Measurements from ENCODE around the gene ZSWIM6.

The ZSWIM6 gene

DNA sequence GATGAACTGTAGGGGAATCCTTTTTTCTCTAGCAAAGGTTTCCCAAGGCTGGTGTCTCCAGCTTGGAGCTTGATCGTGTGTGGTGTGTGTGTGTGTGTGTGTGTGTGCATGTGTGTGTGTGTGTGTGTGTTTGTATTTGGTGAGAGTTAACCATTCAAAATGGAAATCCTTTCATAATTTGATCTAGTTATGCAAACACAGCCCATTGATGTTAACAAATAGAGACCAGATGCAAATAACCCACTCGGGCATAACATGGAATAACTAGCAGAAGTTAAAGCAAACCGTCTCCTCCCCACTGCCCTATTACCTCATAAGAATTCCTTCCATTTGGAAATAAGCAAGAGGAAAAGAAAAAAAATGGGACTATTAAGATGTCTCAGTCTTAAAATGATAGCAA, 24.9 kb upstream of the ZSWIM6 start:
- Histone ChIP-seq H3K4me3 (ENCODE audit: insufficient read depth, low read length, poor library complexity, severe bottlenecking) (no peak overlapping the region), H3K4me2 (ENCODE audit: low read depth, low read length, poor library complexity, severe bottlenecking) (no peak overlapping the region)

DNA sequence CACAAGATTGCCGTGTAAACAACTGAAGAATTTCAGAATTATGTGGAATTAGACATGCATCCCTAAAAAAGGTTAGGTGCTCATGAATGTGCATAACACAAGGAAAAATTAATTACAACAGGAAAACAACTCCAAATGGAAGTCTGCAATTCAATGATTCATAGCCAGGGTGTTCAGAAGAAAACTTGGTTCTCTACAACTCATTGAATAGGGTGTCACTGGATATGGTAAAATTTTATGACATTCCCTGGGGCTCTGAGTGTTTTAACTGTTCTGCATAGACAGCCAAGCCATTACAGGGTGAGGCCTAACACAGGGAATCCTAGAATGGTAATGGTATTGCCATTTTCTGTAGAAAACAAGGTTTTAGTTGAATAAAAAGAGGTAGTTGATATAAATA, 24.4 kb upstream of the ZSWIM6 start:
- no peak overlapping the region for H3K4me3 ChIP-seq (ENCODE audit: insufficient read depth, low read length, poor library complexity, severe bottlenecking)
- H3K27ac ChIP-seq (ENCODE audit: low read depth, low read length): no peak overlapping the region
- no peak for TF ChIP-seq CTCF (IDR thresholded peaks at IDR 0.05; ENCODE audit: insufficient read depth, low read length, poor library complexity, severe bottlenecking)
- no peak for TF ChIP-seq EZH2phosphoT487 (conservative IDR thresholded peaks at IDR 0.05; ENCODE audit: low read length)
- no peak overlapping the region for H3K9ac ChIP-seq (ENCODE audit: low read length)
- no peak overlapping the region for H3K4me2 ChIP-seq (ENCODE audit: low read depth, low read length, poor library complexity, severe bottlenecking)
- no peaks in the 10 kb centered on the region for H3K36me3 ChIP-seq (ENCODE audit: low read length)
- no peaks in the 10 kb centered on the region for H3K9me3 ChIP-seq (ENCODE audit: insufficient read depth, low read length)
- no peaks in the 10 kb centered on the region for H4K20me1 ChIP-seq (ENCODE audit: low read depth, low read length)
- H2AFZ ChIP-seq (ENCODE audit: low read depth, low read length, severe bottlenecking): no peak overlapping the region
- no peaks in the 10 kb centered on the region for H3K79me2 ChIP-seq (ENCODE audit: insufficient read depth, low read length)
- H3K9me2 ChIP-seq (replicated peaks; ENCODE audit: insufficient read depth, low read length): no peaks in the 10 kb centered on the region
- no peaks in the 10 kb centered on the region for H3K27me3 ChIP-seq (ENCODE audit: low read length)
- no peaks in the 10 kb centered on the region for H3F3A ChIP-seq (ENCODE audit: insufficient read depth)

More for the DNA sequence above, 24.9 kb upstream of the ZSWIM6 start:
- Histone ChIP-seq H3K9ac (ENCODE audit: low read length) (no peak overlapping the region), H4K20me1 (ENCODE audit: low read depth, low read length) (no peaks in the 10 kb centered on the region), H3F3A (ENCODE audit: insufficient read depth) (no peaks in the 10 kb centered on the region), H2AFZ (ENCODE audit: low read depth, low read length, severe bottlenecking) (no peak overlapping the region), H3K9me2 (replicated peaks; ENCODE audit: insufficient read depth, low read length) (no peaks in the 10 kb centered on the region), H3K9me3 (ENCODE audit: insufficient read depth, low read length) (no peaks in the 10 kb centered on the region), H3K27me3 (ENCODE audit: low read length) (no peaks in the 10 kb centered on the region), H3K79me2 (ENCODE audit: insufficient read depth, low read length) (no peaks in the 10 kb centered on the region), H3K36me3 (ENCODE audit: low read length) (no peaks in the 10 kb centered on the region), H3K27ac (ENCODE audit: low read depth, low read length) (no peak overlapping the region)
- TF ChIP-seq EZH2phosphoT487 (conservative IDR thresholded peaks at IDR 0.05; ENCODE audit: low read length) (no peak), CTCF (IDR thresholded peaks at IDR 0.05; ENCODE audit: insufficient read depth, low read length, poor library complexity, severe bottlenecking) (no peak)

DNA sequence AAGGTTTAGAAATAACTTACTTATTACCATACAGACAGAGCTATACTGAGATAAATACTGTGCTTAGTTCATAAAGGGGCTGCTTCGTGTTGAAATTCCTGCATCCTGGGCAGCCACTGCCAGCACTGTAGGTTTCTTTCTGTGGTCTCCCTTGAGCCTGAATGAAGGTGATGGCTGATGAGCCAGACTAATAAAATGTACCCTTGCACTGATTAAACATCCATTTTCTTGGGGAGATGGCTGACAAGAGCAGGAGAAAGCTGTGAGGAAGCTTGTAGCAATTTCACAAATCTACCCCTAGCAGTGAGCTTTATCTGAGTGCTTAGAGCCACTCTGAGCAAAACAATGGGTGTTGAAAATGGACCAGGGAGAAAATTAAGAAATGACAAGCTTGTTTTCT, 23.3 kb upstream of the ZSWIM6 start:
- no peaks in the 10 kb centered on the region for H3K27me3 ChIP-seq (ENCODE audit: low read length)
- H3K4me2 ChIP-seq (ENCODE audit: low read depth, low read length, poor library complexity, severe bottlenecking): no peak overlapping the region
- TF ChIP-seq CTCF (IDR thresholded peaks at IDR 0.05; ENCODE audit: insufficient read depth, low read length, poor library complexity, severe bottlenecking): no peak
- TF ChIP-seq EZH2phosphoT487 (conservative IDR thresholded peaks at IDR 0.05; ENCODE audit: low read length): no peak
- no peak overlapping the region for H3K27ac ChIP-seq (ENCODE audit: low read depth, low read length)
- no peaks in the 10 kb centered on the region for H3K9me2 ChIP-seq (replicated peaks; ENCODE audit: insufficient read depth, low read length)
- no peaks in the 10 kb centered on the region for H3K36me3 ChIP-seq (ENCODE audit: low read length)
- H2AFZ ChIP-seq (ENCODE audit: low read depth, low read length, severe bottlenecking): no peak overlapping the region
- H4K20me1 ChIP-seq (ENCODE audit: low read depth, low read length): no peaks in the 10 kb centered on the region
- no peaks in the 10 kb centered on the region for H3F3A ChIP-seq (ENCODE audit: insufficient read depth)
- no peaks in the 10 kb centered on the region for H3K9me3 ChIP-seq (ENCODE audit: insufficient read depth, low read length)
- H3K4me3 ChIP-seq (ENCODE audit: insufficient read depth, low read length, poor library complexity, severe bottlenecking): no peak overlapping the region
- no peaks in the 10 kb centered on the region for H3K79me2 ChIP-seq (ENCODE audit: insufficient read depth, low read length)
- H3K9ac ChIP-seq (ENCODE audit: low read length): no peak overlapping the region
